GM12878 (cell line): Measurements from ENCODE around the gene PTPRN2. TPM values are rescaled to one million over a fixed set of nuclear protein-coding genes. Genes with fewer than 3 reads are reported as not detected.

Source experiments
- ATAC-seq: fragments of 200-7000 bp; cut with Tn5 transposase; 3 replicates; pipeline ENCODE4 v1.9.1; 2020; ENCODE audit warnings: mild to moderate bottlenecking, moderate library complexity
- BruUV-seq: library from RNA; stranded (reverse); fragments of 400-500 nt; replicated peaks from 2 replicates; lab custom pipeline; 2021; lab: Mats Ljungman, UMichigan
- CTCF ChIA-PET: fragments of 300-600 bp; sonication (Branson Sonifier 250); formaldehyde crosslinking; extraction: SDS; loops from one replicate; lab custom pipeline; 2021; ENCODE audit warnings: inconsistent platforms; lab: Yijun Ruan, JAX
- POLR2A ChIA-PET: fragments of 350-600 bp; formaldehyde crosslinking; extraction: SDS; loops from one replicate; lab custom pipeline; 2021; ENCODE audit warnings: inconsistent platforms; lab: Charles Lee
- RAD21 ChIA-PET: fragments of 300-600 bp; sonication (Branson Sonifier 250); formaldehyde crosslinking; loops from one replicate; lab custom pipeline; 2023; ENCODE audit warnings: antibody characterized with exemption; ENCODE audit not compliant: unreplicated experiment; lab: Charles Lee
- SMC1A ChIA-PET: fragments of 300-600 bp; sonication (Branson Sonifier 250); formaldehyde crosslinking; loops from one replicate; lab custom pipeline; 2023; ENCODE audit not compliant: unreplicated experiment, uncharacterized antibody; lab: Charles Lee
- DNase-seq: peaks from one replicate; pipeline ENCODE4 v3.0.0-alpha.2; 2011; ENCODE audit warnings: low read depth, low spot score
- FAIRE-seq: peaks from 3 replicates; lab custom pipeline; 2011; peaks lifted over from hg19 to GRCh38; lab: Jason Lieb, UNC
- H2AFZ ChIP-seq: 2 replicates; pipeline ENCODE4 v1.6.0; 2011; ENCODE audit warnings: low read depth, low read length, control low read depth; ENCODE audit not compliant: control insufficient read depth
- H3K27ac ChIP-seq: 2 replicates; pipeline ENCODE4 v1.5.1; 2011; ENCODE audit warnings: control low read depth; ENCODE audit not compliant: control insufficient read depth, insufficient read depth
- H3K27me3 ChIP-seq, 2 experiments: replicated peaks in 1 of 2; 2 replicates each; pipeline versions ENCODE4 v1.6.0 to v1.6.1; 2011; ENCODE audit warnings: low read length in 1 of 2; ENCODE audit not compliant: control insufficient read depth in 2 of 2, insufficient read depth in 2 of 2
- H3K36me3 ChIP-seq, 2 experiments: 2 replicates each; pipeline ENCODE4 v1.5.1; 2011; ENCODE audit warnings: low read length in 1 of 2; ENCODE audit not compliant: control insufficient read depth in 2 of 2, insufficient read depth in 2 of 2
- H3K4me1 ChIP-seq: 2 replicates; pipeline ENCODE4 v1.6.1; 2011; ENCODE audit warnings: mild to moderate bottlenecking, low read length, moderate library complexity, mixed read lengths; ENCODE audit not compliant: control insufficient read depth, insufficient read depth
- H3K4me2 ChIP-seq: 2 replicates; pipeline ENCODE4 v1.6.0; 2011; ENCODE audit warnings: control low read depth; ENCODE audit not compliant: control insufficient read depth, insufficient read depth
- H3K4me3 ChIP-seq: fragments of 200-600 bp; sonication (generic); 2 replicates; pipeline ENCODE4 v1.5.1; 2016
- H3K79me2 ChIP-seq: 2 replicates; pipeline ENCODE4 v1.6.0; 2011; ENCODE audit warnings: low read length; ENCODE audit not compliant: control insufficient read depth, insufficient read depth
- H3K9ac ChIP-seq: 2 replicates; pipeline ENCODE4 v1.8.0; 2011; ENCODE audit warnings: low read length, control low read depth, mixed read lengths; ENCODE audit not compliant: control insufficient read depth, insufficient read depth
- H3K9me3 ChIP-seq: replicated peaks from 3 replicates; pipeline ENCODE4 v1.5.1; 2011; ENCODE audit warnings: mild to moderate bottlenecking, low read length; ENCODE audit not compliant: control insufficient read depth, insufficient read depth
- H4K20me1 ChIP-seq: 2 replicates; pipeline ENCODE4 v1.6.0; 2011; ENCODE audit not compliant: control insufficient read depth, insufficient read depth
- CBFB ChIP-seq: IDR thresholded peaks from 2 replicates; pipeline ENCODE4 v1.6.1; 2016; ENCODE audit warnings: antibody characterized with exemption, low read depth
- CBX5 ChIP-seq: sonication (generic); IDR thresholded peaks from 2 replicates; pipeline ENCODE4 v1.6.1; 2016; ENCODE audit warnings: low read depth, moderate library complexity, mild to moderate bottlenecking, inconsistent platforms
- CHD1 ChIP-seq: IDR thresholded peaks from 2 replicates; pipeline ENCODE4 v1.6.1; 2012; ENCODE audit warnings: low read depth, low read length, improper control_type of control experiment
- CTCF ChIP-seq, 3 experiments: IDR thresholded peaks in 2 of 3; conservative IDR thresholded peaks in 1 of 3; 2 replicates each; pipeline ENCODE4 v1.5.1; 2011; ENCODE audit warnings: low read depth in 3 of 3, low read length in 3 of 3, mild to moderate bottlenecking in 3 of 3, control low read depth in 2 of 3, moderate library complexity in 2 of 3, inconsistent platforms in 1 of 3, mixed read lengths in 1 of 3; ENCODE audit not compliant: control insufficient read depth in 2 of 3, insufficient read depth in 1 of 3; ENCODE audit errors: extremely low read depth in 1 of 3
- ESRRA ChIP-seq: IDR thresholded peaks from 2 replicates; pipeline ENCODE4 v1.6.1; 2012; ENCODE audit warnings: mild to moderate bottlenecking, low read length, improper control_type of control experiment
- EZH2 ChIP-seq: IDR thresholded peaks from 2 replicates; pipeline ENCODE4 v1.6.1; 2012; ENCODE audit warnings: low read depth, mild to moderate bottlenecking, control low read depth, inconsistent platforms, low read length, borderline replicate concordance; ENCODE audit not compliant: control insufficient read depth
- HDAC6 ChIP-seq: fragments of 200-600 bp; sonication (generic); IDR thresholded peaks from one replicate; pipeline ENCODE4 v1.8.0; 2017; ENCODE audit warnings: antibody characterized with exemption; ENCODE audit not compliant: unreplicated experiment
- IKZF1 ChIP-seq: fragments of 450-650 bp; conservative IDR thresholded peaks from 2 replicates; pipeline ENCODE4 v1.6.1; 2017; ENCODE audit warnings: antibody characterized with exemption, mild to moderate bottlenecking
- IKZF2 ChIP-seq, 2 experiments: fragments of 450-650 bp; IDR thresholded peaks; 2 replicates each; pipeline ENCODE4 v1.6.1; 2017; ENCODE audit warnings: mild to moderate bottlenecking in 2 of 2, moderate library complexity in 2 of 2
- MEF2B ChIP-seq: fragments of 450-650 bp; IDR thresholded peaks from 2 replicates; pipeline ENCODE4 v1.6.1; 2018; ENCODE audit warnings: mild to moderate bottlenecking, moderate library complexity; ENCODE audit not compliant: partially characterized antibody, poor library complexity, severe bottlenecking
- MXI1 ChIP-seq: fragments of 150-350 bp; IDR thresholded peaks from 2 replicates; pipeline ENCODE4 v1.6.1; 2011; ENCODE audit warnings: low read depth, mild to moderate bottlenecking, inconsistent platforms, low read length, improper control_type of control experiment
- NFYA ChIP-seq: IDR thresholded peaks from 2 replicates; pipeline ENCODE4 v1.6.1; 2011; ENCODE audit warnings: low read depth, mild to moderate bottlenecking, low read length, improper control_type of control experiment, borderline replicate concordance
- PKNOX1 ChIP-seq: fragments of 450-650 bp; IDR thresholded peaks from 2 replicates; pipeline ENCODE4 v1.6.1; 2016; ENCODE audit warnings: mild to moderate bottlenecking
- SUZ12 ChIP-seq: fragments of 200-600 bp; sonication (generic); IDR thresholded peaks from one replicate; pipeline ENCODE4 v1.6.1; 2018; ENCODE audit warnings: antibody characterized with exemption, mild to moderate bottlenecking; ENCODE audit not compliant: unreplicated experiment
- ZBTB33 ChIP-seq: fragments of 450-650 bp; IDR thresholded peaks from 2 replicates; pipeline ENCODE4 v1.6.1; 2017; ENCODE audit warnings: mild to moderate bottlenecking
- ZZZ3 ChIP-seq: IDR thresholded peaks from 2 replicates; pipeline ENCODE4 v1.6.1; 2011; ENCODE audit warnings: low read depth; ENCODE audit not compliant: control insufficient read depth, insufficient read length
- WGBS: methylation state at CpG from one replicate; pipeline ENCODE4 v1.1.6; 2016; ENCODE audit warnings: low lambda C conversion rate; ENCODE audit not compliant: insufficient replicate concordance, insufficient coverage; ENCODE audit errors: missing lambda C conversion rate; 5-methylcytosine and 5-hydroxymethylcytosine counted together
- in situ Hi-C: fragments of 300-500 bp; cut with MboI; formaldehyde crosslinking; loops from 9 replicates; pipeline ENCODE4 v1.14.3; 2018; ENCODE audit warnings: mixed read lengths
- intact Hi-C: fragments of 100-400 bp; cut with micrococcal nuclease; formaldehyde crosslinking; loops from one replicate; pipeline ENCODE4 v1.14.2; 2022; ENCODE audit not compliant: unreplicated experiment
- polyA plus RNA-seq, 11 experiments: library from polyadenylated mRNA; depleted of rRNA in 4 of 11; unstranded in 6 of 11; stranded (reverse) in 5 of 11; fragments of >200 nt; fragmentation: Nextera tagmentation in 4 of 11; fragmentation: Illumina TruSeq in 1 of 11; extraction: Ambion mirVana in 4 of 11; extraction: Trizol in 1 of 11; gene quantifications; 1 replicate in 1 of 11; 2 replicates in 10 of 11; pipeline versions ENCODE4 v1.2.1 to v1.2.3, GENCODE V29; 2011 to 2016; ENCODE audit warnings: inconsistent platforms in 2 of 11, missing spikeins in 2 of 11, low read depth in 1 of 11
- total RNA-seq, 4 experiments: library from RNA; depleted of rRNA in 3 of 4; stranded (reverse); fragments of >200 nt in 3 of 4; fragmentation: Illumina TruSeq in 1 of 4; extraction: Trizol in 1 of 4; gene quantifications; 2 replicates each; pipeline versions ENCODE4 v1.2.1 to v1.2.3, GENCODE V29; 2013 to 2021

PTPRN2 gene
- total and polyA plus RNA-seq, 10 of the 15 experiments (the other 5 are each of a cell fraction or from before 2014, with no cell fraction given): 5.4 TPM; not detected in 9

GRCh38 chr7:157985636-157986035 is 602.0 kb downstream of the PTPRN2 start (continued):
- no peak for TF ChIP-seq ZBTB33
- no peak for TF ChIP-seq IKZF2 (IDR thresholded peaks at IDR 0.05)
- no peak for TF ChIP-seq NFYA
- TF ChIP-seq HDAC6: no peak
- TF ChIP-seq MEF2B: no peak
- no peak for TF ChIP-seq CTCF (IDR thresholded peaks at IDR 0.05 in 2 of 3, conservative IDR thresholded peaks at IDR 0.05 in 1 of 3; ENCODE audit: control insufficient read depth in 2 of 3, extremely low read depth in 1 of 3, insufficient read depth in 1 of 3, low read depth in 3 of 3, low read length in 3 of 3)
- TF ChIP-seq ESRRA: no peak
- TF ChIP-seq, all 136 proteins: peak for 0

GRCh38 chr7:157984423-157985163 is 603.0 kb downstream of the PTPRN2 start:
- H3K4me3 ChIP-seq: no peak overlapping the region
- no peak overlapping the region for H3K27ac ChIP-seq
- RAD21 ChIA-PET: no interaction called here
- no peak overlapping the region for H3K9ac ChIP-seq
- no peak for ATAC-seq
- no peaks in the 10 kb centered on the region for H3K27me3 ChIP-seq
- no peaks in the 10 kb centered on the region for H4K20me1 ChIP-seq
- SMC1A ChIA-PET: no interaction called here
- no peaks in the 10 kb centered on the region for H3K4me1 ChIP-seq
- CTCF ChIA-PET: no interaction called here
- FAIRE-seq: no peak
- H2AFZ ChIP-seq: no peak overlapping the region
- POLR2A ChIA-PET: no interaction called here
- DNase-seq: no peak
- H3K79me2 ChIP-seq: no peaks in the 10 kb centered on the region
- BruUV-seq: no TSS peak
- in situ Hi-C loops: no loop called here
- H3K9me3 ChIP-seq: no peaks in the 10 kb centered on the region; the same call in 2 of the 3 replicates
- H3K36me3 ChIP-seq: no peaks in the 10 kb centered on the region
- 72% methylated on average over 15 of the region's 25 CpGs for WGBS
- no peak overlapping the region for H3K4me2 ChIP-seq
- intact Hi-C loops: no loop called here
- no peak for TF ChIP-seq CHD1
- TF ChIP-seq CBX5: no peak
- TF ChIP-seq IKZF1: no peak
- no peak for TF ChIP-seq SUZ12
- no peak for TF ChIP-seq MXI1
- TF ChIP-seq CBFB: no peak
- TF ChIP-seq EZH2: no peak
- TF ChIP-seq ZZZ3: no peak
- no peak for TF ChIP-seq PKNOX1
